HEK293 (cell line): ENCODE measurements around the gene TGM5.

Experiments used
- CTCF ChIA-PET: fragments of 350-600 bp; formaldehyde crosslinking; extraction: SDS; loops from one replicate; lab custom pipeline; 2021; ENCODE audit warnings: antibody characterized with exemption; lab: Yijun Ruan, JAX
- POLR2A ChIA-PET: fragments of 300-600 bp; formaldehyde crosslinking; extraction: SDS; loops from one replicate; lab custom pipeline; 2020; ENCODE audit warnings: antibody characterized with exemption, inconsistent platforms; lab: Yijun Ruan, JAX
- H3K27ac ChIP-seq: fragments of 200-500 bp; sonication (Bioruptor generic); 2 replicates; pipeline ENCODE4 v1.5.1; 2014; ENCODE audit warnings: low read depth, low read length, control low read depth, inconsistent platforms; ENCODE audit errors: extremely low read depth
- H3K36me3 ChIP-seq, 2 experiments: fragments of 200-500 bp in 1 of 2; sonication (Bioruptor generic) in 1 of 2; 1 replicate in 1 of 2; 2 replicates in 1 of 2; pipeline ENCODE4 v1.5.1; 2014 to 2017; ENCODE audit warnings: inconsistent platforms in 2 of 2, low read length in 2 of 2; ENCODE audit not compliant: control insufficient read depth in 2 of 2, insufficient read depth in 1 of 2
- H3K4me1 ChIP-seq: fragments of 200-500 bp; sonication (Bioruptor generic); 2 replicates; pipeline ENCODE4 v1.5.1; 2014; ENCODE audit warnings: mild to moderate bottlenecking, low read length, inconsistent platforms; ENCODE audit not compliant: control insufficient read depth, insufficient read depth
- H3K4me3 ChIP-seq: 2 replicates; pipeline ENCODE4 v1.5.1; 2011; ENCODE audit warnings: low read depth, mild to moderate bottlenecking, control low read depth, low read length, moderate library complexity
- H3K9me3 ChIP-seq: fragments of 200-500 bp; sonication (Bioruptor generic); 2 replicates; pipeline ENCODE4 v1.5.1; 2014; ENCODE audit warnings: low read depth, low read length, inconsistent platforms; ENCODE audit not compliant: control insufficient read depth, insufficient read depth
- KLF16 ChIP-seq: fragments of 450-650 bp; formaldehyde crosslinking; IDR thresholded peaks from 2 replicates; pipeline ENCODE4 v1.5.1; 2017; ENCODE audit warnings: missing biosample characterization, missing genetic modification characterization
- KLF9 ChIP-seq: fragments of 450-650 bp; formaldehyde crosslinking; IDR thresholded peaks from 2 replicates; pipeline ENCODE4 v1.5.1; 2016; ENCODE audit warnings: missing biosample characterization, missing genetic modification characterization, low read depth
- PRDM2 ChIP-seq: fragments of 450-650 bp; formaldehyde crosslinking; IDR thresholded peaks from 2 replicates; pipeline ENCODE4 v1.5.1; 2016; ENCODE audit warnings: missing biosample characterization, missing genetic modification characterization, borderline replicate concordance
- SP7 ChIP-seq: fragments of 450-650 bp; formaldehyde crosslinking; IDR thresholded peaks from 2 replicates; pipeline ENCODE4 v1.5.1; 2016; ENCODE audit warnings: missing biosample characterization, missing genetic modification characterization
- ZBTB20 ChIP-seq: fragments of 450-650 bp; formaldehyde crosslinking; IDR thresholded peaks from 2 replicates; pipeline ENCODE4 v1.5.1; 2016; ENCODE audit warnings: missing biosample characterization, missing genetic modification characterization
- ZFP3 ChIP-seq: fragments of 450-650 bp; formaldehyde crosslinking; IDR thresholded peaks from 2 replicates; pipeline ENCODE4 v1.5.1; 2016; ENCODE audit warnings: low read depth, missing biosample characterization, missing genetic modification characterization
- ZNF18 ChIP-seq: fragments of 450-650 bp; formaldehyde crosslinking; IDR thresholded peaks from 2 replicates; pipeline ENCODE4 v1.5.1; 2016; ENCODE audit warnings: missing biosample characterization, missing genetic modification characterization
- ZNF23 ChIP-seq: fragments of 450-650 bp; formaldehyde crosslinking; IDR thresholded peaks from 2 replicates; pipeline ENCODE4 v1.5.1; 2016; ENCODE audit warnings: missing biosample characterization, missing genetic modification characterization, borderline replicate concordance
- ZNF391 ChIP-seq: fragments of 450-650 bp; formaldehyde crosslinking; IDR thresholded peaks from 2 replicates; pipeline ENCODE4 v1.5.1; 2016; ENCODE audit warnings: low read depth, missing biosample characterization, missing genetic modification characterization, borderline replicate concordance
- ZNF501 ChIP-seq: fragments of 450-650 bp; formaldehyde crosslinking; IDR thresholded peaks from 2 replicates; pipeline ENCODE4 v1.5.1; 2016; ENCODE audit warnings: missing biosample characterization, missing genetic modification characterization
- ZNF513 ChIP-seq: fragments of 450-650 bp; IDR thresholded peaks from 2 replicates; pipeline ENCODE4 v1.5.1; 2018; ENCODE audit warnings: missing biosample characterization, missing genetic modification characterization
- ZNF518A ChIP-seq: fragments of 450-650 bp; formaldehyde crosslinking; conservative IDR thresholded peaks from 2 replicates; pipeline ENCODE4 v1.5.1; 2016; ENCODE audit warnings: low read depth, missing biosample characterization, missing genetic modification characterization
- ZNF639 ChIP-seq: fragments of 450-650 bp; formaldehyde crosslinking; IDR thresholded peaks from 2 replicates; pipeline ENCODE4 v1.5.1; 2016; ENCODE audit warnings: missing biosample characterization, missing genetic modification characterization
- ZSCAN18 ChIP-seq: fragments of 450-650 bp; formaldehyde crosslinking; IDR thresholded peaks from 2 replicates; pipeline ENCODE4 v1.5.1; 2016; ENCODE audit warnings: missing biosample characterization, missing genetic modification characterization
- ZSCAN5A ChIP-seq: fragments of 450-650 bp; formaldehyde crosslinking; IDR thresholded peaks from 2 replicates; pipeline ENCODE4 v1.5.1; 2016; ENCODE audit warnings: missing biosample characterization, missing genetic modification characterization

The TGM5 gene

GRCh38 chr15:43274136-43274535 lies 7.4 kb upstream of the TGM5 start:
- H3K9me3 ChIP-seq = no peaks in the 10 kb centered on the region
- no peaks in the 10 kb centered on the region for H3K36me3 ChIP-seq
- H3K27ac ChIP-seq = no peak overlapping the region
- TF ChIP-seq ZNF391 (tag by site-specific recombination) = no peak
- TF ChIP-seq KLF16 = no peak
- TF ChIP-seq ZBTB20 = no peak
- TF ChIP-seq ZNF23 (tag by site-specific recombination) = no peak
- no peak for TF ChIP-seq ZSCAN18 (tag by site-specific recombination)
- no peak for TF ChIP-seq SP7
- TF ChIP-seq PRDM2 (tag by site-specific recombination) = no peak
- TF ChIP-seq ZNF518A = no peak
- no peak for TF ChIP-seq KLF9 (tag by site-specific recombination)
- TF ChIP-seq ZSCAN5A (tag by site-specific recombination) = no peak
- TF ChIP-seq ZNF639 (tag by site-specific recombination) = no peak
- no peak for TF ChIP-seq ZNF18 (tag by site-specific recombination)
- no peak for TF ChIP-seq ZFP3 (tag by site-specific recombination)
- TF ChIP-seq ZNF501 (tag by site-specific recombination) = no peak
- no peak for TF ChIP-seq ZNF513
- ChIA-PET CTCF (no interaction called here), POLR2A (no interaction called here)
- no peaks in the 10 kb centered on the region for H3K4me1 ChIP-seq
- H3K4me3 ChIP-seq = no peak overlapping the region
